Stimulated activated naive CD8-positive, alpha-beta T cell treated with anti-CD3 and anti-CD28 coated beads, Interleukin-15, Interleukin-2, amounts not matched to agents 100 U/mL and 50 U/mL, for 24 hours (primary cell): ENCODE results near the gene FBN3.
A peak's percentile ranks its signal among the peaks of the same experiment; 100 is the strongest.

Experiments used
- ATAC-seq: fragments of 150-1000 bp; cut with Tn5 transposase; one replicate; pipeline ENCODE4 v1.10.0; 2021
- DNase-seq: peaks from one replicate; pipeline ENCODE4 v3.0.0; 2021

Gene FBN3

GRCh38 chr19:8089664-8090601 lies 59.5 kb downstream of the FBN3 start:
- no peak for DNase-seq
- ATAC-seq = no peak

GRCh38 chr19:8088752-8089663 lies 60.4 kb downstream of the FBN3 start:
- DNase-seq = no peak
- ATAC-seq = no peak

- no peak for ATAC-seq
- DNase-seq = no peak
Measured at GRCh38 chr19:8087876-8088275, 61.5 kb downstream of the FBN3 start.

- ATAC-seq = no peak
Measured at GRCh38 chr19:8086849-8087248, 62.5 kb downstream of the FBN3 start.

GRCh38 chr19:8085598-8086408 lies 63.6 kb downstream of the FBN3 start:
- ATAC-seq (no peak), DNase-seq (no peak)

More at GRCh38 chr19:8086849-8087248, 62.5 kb downstream of the FBN3 start:
- no peak for DNase-seq

GRCh38 chr19:8084152-8084551 lies 65.2 kb downstream of the FBN3 start:
- DNase-seq = no peak
- ATAC-seq = no peak

- ATAC-seq (no peak), DNase-seq (no peak)
Measured at GRCh38 chr19:8083141-8083540, 66.3 kb downstream of the FBN3 start.

GRCh38 chr19:8081569-8082550 lies 67.5 kb downstream of the FBN3 start:
- ATAC-seq (no peak), DNase-seq (no peak)

GRCh38 chr19:8080832-8081231 lies 68.6 kb downstream of the FBN3 start:
- no peak for ATAC-seq
- no peak for DNase-seq

GRCh38 chr19:8079988-8080387 lies 69.4 kb downstream of the FBN3 start:
- no peak for ATAC-seq
- no peak for DNase-seq

- DNase-seq = no peak
Measured at GRCh38 chr19:8075158-8076074, 74.0 kb downstream of the FBN3 start.

GRCh38 chr19:8074501-8074900 lies 74.9 kb downstream of the FBN3 start:
- DNase-seq = no peak
- ATAC-seq = no peak

More at GRCh38 chr19:8075158-8076074, 74.0 kb downstream of the FBN3 start:
- no peak for ATAC-seq

- ATAC-seq (no peak), DNase-seq (no peak)
Measured at GRCh38 chr19:8071912-8072311, 77.5 kb downstream of the FBN3 start.

GRCh38 chr19:8069096-8069973 lies 80.1 kb downstream of the FBN3 start:
- no peak for ATAC-seq

GRCh38 chr19:8065875-8066261 lies 83.5 kb downstream of the FBN3 start:
- ATAC-seq (no peak), DNase-seq (no peak)

More at GRCh38 chr19:8069096-8069973, 80.1 kb downstream of the FBN3 start:
- peak; percentile 20 for DNase-seq

GRCh38 chr19:8064911-8065874 lies 84.2 kb downstream of the FBN3 start:
- peak; percentile 34 for DNase-seq
- ATAC-seq = peak; percentile 63

- ATAC-seq (no peak), DNase-seq (no peak)
Measured at GRCh38 chr19:8057545-8058270, 91.7 kb downstream of the FBN3 start.
